ENCODE measurements around the gene DDX49. TPM values are rescaled to one million over a fixed set of nuclear protein-coding genes. Genes with fewer than 3 reads are reported as not detected.
A peak's percentile ranks its signal among the peaks of the same experiment; 100 is the strongest.

DDX49 gene
- total and polyA plus RNA-seq, 8 donors: 17.5 to 42.2 (median 24.5) TPM

DNA sequence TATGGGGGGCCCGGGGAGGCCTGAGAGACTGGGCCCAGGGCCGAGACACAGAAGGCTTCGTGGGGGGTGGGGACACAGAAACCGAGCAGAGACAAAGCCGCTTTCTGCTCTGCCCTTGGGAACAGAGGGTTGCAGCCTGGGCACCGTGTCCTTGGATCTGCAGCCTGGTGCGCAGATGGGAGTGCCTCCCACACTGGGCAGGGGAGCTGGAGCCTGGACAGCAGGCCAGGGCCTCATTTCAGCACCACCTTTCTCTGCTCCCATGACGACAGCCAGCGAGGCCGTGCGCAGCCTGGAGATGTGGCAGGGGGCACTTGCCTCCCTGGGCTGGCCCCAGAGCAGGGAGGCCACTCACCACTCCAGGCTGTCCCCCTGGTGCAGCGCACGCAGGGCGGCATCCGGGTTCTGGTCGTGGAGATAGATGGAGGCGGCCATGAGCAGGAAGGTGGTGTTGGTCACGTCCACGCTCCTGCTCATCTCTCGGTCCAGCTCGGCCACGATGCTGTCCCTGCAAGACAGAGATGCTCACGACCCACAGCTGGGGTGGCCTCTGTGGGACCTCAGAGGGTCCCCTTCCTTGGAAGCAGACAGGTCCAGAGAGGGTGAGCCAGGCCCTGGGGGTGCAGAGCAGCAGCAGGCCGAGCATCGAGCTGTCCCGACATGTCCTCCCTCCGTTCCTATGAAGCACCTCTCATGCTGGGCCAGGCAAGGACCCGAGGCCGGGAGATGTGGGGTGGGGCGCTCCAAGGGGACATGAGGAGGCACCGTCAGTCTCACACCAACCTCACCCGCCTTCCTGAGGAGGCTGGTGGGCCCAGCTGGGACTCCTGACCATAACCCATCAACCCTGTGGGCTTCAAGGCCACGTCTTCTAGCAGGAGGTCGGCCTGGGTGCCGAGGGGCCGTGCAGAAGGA, 12.7 kb upstream of the DDX49 start:
- 90 to 93% methylated on average over 35 to 36 of the region's 36 CpGs for WGBS, 2 donors

DNA sequence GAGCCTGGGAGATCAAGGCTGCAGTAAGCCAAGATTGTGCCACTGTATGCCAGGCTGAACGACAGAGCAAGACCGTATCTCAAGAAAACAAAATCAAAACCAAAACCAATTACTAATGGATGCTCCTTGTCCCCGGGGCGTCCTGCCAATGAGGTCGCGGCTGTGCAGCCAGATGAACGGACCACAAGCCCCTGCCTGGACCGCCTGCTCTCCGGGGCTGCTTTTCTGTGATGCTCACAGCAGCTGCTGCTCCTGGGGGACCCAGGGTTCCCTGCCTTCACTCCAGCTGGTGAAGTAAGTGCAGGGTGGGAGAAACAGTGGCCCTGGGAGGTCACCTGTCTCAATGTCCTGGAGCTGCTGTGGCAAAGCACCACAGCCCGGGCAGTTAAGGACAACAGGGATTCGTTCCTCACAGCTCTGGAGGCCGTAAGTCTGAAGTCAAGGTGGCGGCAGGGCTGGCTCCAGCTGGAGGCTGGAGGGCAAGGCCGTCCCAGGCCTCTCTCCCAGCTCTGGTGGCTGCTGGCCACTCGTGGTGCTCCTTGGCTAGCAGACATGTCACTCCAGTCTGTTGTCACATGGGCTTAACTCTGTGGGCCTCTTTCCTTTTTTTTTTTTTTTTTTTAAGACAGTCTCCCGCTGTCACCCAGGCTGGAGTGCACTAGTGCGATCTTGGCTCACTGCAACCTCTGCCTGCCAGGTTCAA, 10.4 kb upstream of the DDX49 start:
- no peaks in the 10 kb centered on the region for H3K27me3 ChIP-seq
- no peak overlapping the region for H3K27ac ChIP-seq
- TF ChIP-seq, protein P1, sequence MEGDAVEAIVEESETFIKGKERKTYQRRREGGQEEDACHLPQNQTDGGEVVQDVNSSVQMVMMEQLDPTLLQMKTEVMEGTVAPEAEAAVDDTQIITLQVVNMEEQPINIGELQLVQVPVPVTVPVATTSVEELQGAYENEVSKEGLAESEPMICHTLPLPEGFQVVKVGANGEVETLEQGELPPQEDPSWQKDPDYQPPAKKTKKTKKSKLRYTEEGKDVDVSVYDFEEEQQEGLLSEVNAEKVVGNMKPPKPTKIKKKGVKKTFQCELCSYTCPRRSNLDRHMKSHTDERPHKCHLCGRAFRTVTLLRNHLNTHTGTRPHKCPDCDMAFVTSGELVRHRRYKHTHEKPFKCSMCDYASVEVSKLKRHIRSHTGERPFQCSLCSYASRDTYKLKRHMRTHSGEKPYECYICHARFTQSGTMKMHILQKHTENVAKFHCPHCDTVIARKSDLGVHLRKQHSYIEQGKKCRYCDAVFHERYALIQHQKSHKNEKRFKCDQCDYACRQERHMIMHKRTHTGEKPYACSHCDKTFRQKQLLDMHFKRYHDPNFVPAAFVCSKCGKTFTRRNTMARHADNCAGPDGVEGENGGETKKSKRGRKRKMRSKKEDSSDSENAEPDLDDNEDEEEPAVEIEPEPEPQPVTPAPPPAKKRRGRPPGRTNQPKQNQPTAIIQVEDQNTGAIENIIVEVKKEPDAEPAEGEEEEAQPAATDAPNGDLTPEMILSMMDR (IDR thresholded peaks at IDR 0.05): no peak
- H3K4me1 ChIP-seq: no peaks in the 10 kb centered on the region
- H3K36me3 ChIP-seq: peaks cover 5 to 26% (median 10%) of the 10 kb centered on the region in 3 donors
- H3K4me3 ChIP-seq: no peak overlapping the region
- intact Hi-C loops (cut with DNase I): no loop called here
- H3K9me3 ChIP-seq: no peaks in the 10 kb centered on the region
- FAIRE-seq (no peak), DNase-seq (peak in 2 of 6 donors; percentile 14 to 57), ATAC-seq (no peak)
- 92 to 93% methylated on average over 16 to 17 of the region's 17 CpGs for WGBS, 2 donors

More for the DNA sequence above, 12.7 kb upstream of the DDX49 start:
- TF ChIP-seq, protein P1 (IDR thresholded peaks at IDR 0.05): no peak
- no peak for FAIRE-seq
- Histone ChIP-seq H3K9me3 (no peaks in the 10 kb centered on the region), H3K36me3 (peaks cover 5 to 26% (median 6%) of the 10 kb centered on the region in 3 donors), H3K4me1 (no peaks in the 10 kb centered on the region), H3K27ac (no peak overlapping the region), H3K4me3 (no peak overlapping the region), H3K27me3 (no peaks in the 10 kb centered on the region)
- ATAC-seq: no peak
- peak in 3 of 6 donors; percentile 18 to 69 (median 49) for DNase-seq
- intact Hi-C loops (cut with DNase I): no loop called here

DNA sequence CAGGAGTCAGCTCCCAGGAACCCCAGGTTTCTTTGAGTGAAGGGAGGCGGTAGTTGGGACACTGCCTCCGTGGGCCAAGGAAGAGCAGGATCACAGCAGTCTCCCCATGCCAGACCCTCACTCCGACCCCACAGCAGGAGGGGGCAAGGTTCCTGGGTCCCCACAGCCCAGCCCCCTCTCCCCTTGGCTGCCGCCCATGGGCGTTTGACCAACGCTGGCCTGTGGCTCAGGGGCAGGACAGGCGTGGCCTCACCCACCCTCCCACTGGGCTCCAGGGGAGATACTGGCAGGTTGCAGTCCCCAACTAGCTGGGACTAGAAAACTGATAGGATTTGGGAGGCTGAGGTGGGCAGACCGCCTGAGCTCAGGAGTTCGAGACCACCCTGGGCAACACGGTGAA, 9.5 kb upstream of the DDX49 start:
- H3K36me3 ChIP-seq: peaks cover 5 to 22% (median 10%) of the 10 kb centered on the region in 3 donors
- no peak for ATAC-seq
- WGBS, 2 donors: 81 to 93% methylated on average over 10 of the region's 10 CpGs

DNA sequence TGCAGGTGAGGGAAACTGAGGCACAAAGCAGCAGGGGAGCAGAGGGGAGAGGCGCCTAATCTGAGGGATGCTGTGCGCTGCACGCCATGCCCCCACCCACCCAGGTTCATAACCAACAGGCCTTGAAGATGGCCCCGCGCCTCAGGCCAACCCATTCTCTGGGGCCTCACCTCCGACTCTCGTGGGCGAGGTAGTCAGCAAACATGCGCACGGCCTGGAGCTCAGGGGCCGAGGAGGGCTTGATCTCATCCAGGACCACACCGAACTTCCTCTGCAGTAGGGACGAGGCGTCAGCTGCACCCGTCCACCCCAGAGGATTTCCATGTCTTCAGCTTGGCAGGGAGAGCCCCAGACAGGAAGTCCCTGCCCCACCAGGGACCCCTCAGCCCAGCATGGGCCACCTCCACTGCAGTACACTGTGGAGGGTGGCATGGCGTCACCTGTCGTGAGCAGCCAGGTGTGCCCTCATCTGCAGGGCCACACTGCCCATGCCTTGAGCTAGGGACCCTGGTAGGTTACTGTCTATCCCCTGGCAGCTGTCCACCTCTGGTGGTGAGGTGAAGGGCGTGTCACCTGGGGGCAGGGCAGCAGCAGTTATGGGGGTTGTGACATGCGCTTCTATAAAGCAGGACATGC, 8.6 kb upstream of the DDX49 start:
- Histone ChIP-seq H3K27me3 (no peaks in the 10 kb centered on the region), H3K9me3 (no peaks in the 10 kb centered on the region), H3K27ac (no peak overlapping the region), H3K4me3 (no peak overlapping the region), H3K4me1 (no peaks in the 10 kb centered on the region), H3K36me3 (peaks cover 5 to 16% (median 10%) of the 10 kb centered on the region in 3 donors)
- FAIRE-seq: no peak
- intact Hi-C loops (cut with DNase I): no loop called here
- WGBS, 2 donors: 94% methylated on average over 18 to 19 of the region's 19 CpGs
- DNase-seq: peak in 2 of 6 donors; percentile 29 to 41
- TF ChIP-seq, protein P1 (IDR thresholded peaks at IDR 0.05): no peak
- no peak for ATAC-seq

More for the DNA sequence above, 9.5 kb upstream of the DDX49 start:
- DNase-seq (peak in 2 of 6 donors; percentile 30 to 32), FAIRE-seq (no peak)
- Histone ChIP-seq H3K9me3 (no peaks in the 10 kb centered on the region), H3K4me1 (no peaks in the 10 kb centered on the region), H3K4me3 (no peak overlapping the region), H3K27me3 (no peaks in the 10 kb centered on the region), H3K27ac (no peak overlapping the region)
- TF ChIP-seq, protein P1 (IDR thresholded peaks at IDR 0.05): no peak
- intact Hi-C loops (cut with DNase I): no loop called here
